GM12801 (cell line): ENCODE data around the gene ETV5.

Source experiments
- TF ChIP-seq, protein P1 (sequence below): IDR thresholded peaks from one replicate; pipeline ENCODE4 v1.5.1; 2011; ENCODE audit warnings: control low read depth; ENCODE audit not compliant: insufficient read length; ENCODE audit errors: extremely low read depth

ETV5 gene

DNA sequence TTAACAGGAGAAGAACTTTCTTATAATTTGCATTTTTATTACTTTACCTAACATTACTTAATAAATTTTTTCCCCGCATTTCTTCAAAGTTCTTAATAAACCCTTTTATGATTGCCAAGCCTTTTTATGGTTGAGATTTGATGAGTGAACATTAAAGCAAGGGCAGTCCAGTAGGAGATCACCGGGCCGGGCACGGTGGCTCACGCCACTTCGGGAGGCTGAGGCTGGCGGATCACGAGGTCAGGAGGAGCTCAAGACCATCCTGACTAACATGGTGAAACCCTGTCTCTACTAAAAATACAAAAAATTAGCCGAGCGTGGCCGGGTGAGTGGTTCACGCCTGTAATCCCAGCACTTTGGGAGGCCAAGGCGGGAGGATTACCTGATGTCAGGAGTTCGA, 109.7 kb downstream of the ETV5 start:
- TF ChIP-seq, protein P1, sequence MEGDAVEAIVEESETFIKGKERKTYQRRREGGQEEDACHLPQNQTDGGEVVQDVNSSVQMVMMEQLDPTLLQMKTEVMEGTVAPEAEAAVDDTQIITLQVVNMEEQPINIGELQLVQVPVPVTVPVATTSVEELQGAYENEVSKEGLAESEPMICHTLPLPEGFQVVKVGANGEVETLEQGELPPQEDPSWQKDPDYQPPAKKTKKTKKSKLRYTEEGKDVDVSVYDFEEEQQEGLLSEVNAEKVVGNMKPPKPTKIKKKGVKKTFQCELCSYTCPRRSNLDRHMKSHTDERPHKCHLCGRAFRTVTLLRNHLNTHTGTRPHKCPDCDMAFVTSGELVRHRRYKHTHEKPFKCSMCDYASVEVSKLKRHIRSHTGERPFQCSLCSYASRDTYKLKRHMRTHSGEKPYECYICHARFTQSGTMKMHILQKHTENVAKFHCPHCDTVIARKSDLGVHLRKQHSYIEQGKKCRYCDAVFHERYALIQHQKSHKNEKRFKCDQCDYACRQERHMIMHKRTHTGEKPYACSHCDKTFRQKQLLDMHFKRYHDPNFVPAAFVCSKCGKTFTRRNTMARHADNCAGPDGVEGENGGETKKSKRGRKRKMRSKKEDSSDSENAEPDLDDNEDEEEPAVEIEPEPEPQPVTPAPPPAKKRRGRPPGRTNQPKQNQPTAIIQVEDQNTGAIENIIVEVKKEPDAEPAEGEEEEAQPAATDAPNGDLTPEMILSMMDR = no peak

DNA sequence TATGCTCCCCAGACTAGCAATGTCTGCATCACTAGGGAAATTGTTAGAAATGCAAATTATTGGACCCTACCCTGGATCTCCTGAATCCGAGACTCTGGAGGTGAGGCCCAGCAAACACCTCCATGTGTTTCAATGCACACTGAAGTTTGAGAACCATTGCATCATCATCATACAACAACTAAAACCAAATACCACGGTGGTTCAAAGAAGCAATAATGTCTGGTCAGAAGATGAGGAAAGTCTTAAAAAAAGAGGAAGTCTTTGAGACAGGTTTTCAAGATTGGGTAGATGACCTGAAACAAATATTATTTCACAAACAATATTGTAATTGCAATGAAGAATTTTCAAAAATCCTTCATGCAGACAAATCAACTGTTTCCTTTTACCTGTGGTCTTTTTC, 110.8 kb downstream of the ETV5 start:
- TF ChIP-seq, protein P1 = no peak

DNA sequence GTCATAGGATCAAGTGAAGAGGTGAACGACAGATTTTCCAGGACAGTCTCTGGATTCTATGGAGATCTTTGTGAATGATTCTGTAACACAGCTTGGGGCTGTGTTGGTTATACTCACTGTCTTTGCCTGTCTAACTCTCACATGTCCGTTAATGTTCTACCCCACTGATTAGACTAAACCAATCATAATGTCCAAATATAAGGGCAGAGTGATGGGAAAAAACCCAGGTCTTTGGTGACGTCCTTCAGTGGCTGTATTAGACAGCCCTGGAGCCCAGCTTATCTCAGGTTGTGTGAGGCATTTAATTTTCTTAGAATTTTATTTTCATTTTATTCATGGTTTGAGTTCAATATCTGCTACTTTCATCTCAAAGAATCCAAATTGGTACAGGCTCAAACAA, 111.8 kb downstream of the ETV5 start:
- TF ChIP-seq, protein P1 = no peak
